GM21381 (cell line): ENCODE results near the gene FAM168B.

ENCODE experiments used
- ATAC-seq: cut with Tn5 transposase; IDR thresholded peaks from one replicate; pipeline ENCODE4 v1.9.1; 2021; ENCODE audit warnings: mild to moderate bottlenecking, moderate library complexity; ENCODE audit not compliant: unreplicated experiment

The FAM168B gene

DNA sequence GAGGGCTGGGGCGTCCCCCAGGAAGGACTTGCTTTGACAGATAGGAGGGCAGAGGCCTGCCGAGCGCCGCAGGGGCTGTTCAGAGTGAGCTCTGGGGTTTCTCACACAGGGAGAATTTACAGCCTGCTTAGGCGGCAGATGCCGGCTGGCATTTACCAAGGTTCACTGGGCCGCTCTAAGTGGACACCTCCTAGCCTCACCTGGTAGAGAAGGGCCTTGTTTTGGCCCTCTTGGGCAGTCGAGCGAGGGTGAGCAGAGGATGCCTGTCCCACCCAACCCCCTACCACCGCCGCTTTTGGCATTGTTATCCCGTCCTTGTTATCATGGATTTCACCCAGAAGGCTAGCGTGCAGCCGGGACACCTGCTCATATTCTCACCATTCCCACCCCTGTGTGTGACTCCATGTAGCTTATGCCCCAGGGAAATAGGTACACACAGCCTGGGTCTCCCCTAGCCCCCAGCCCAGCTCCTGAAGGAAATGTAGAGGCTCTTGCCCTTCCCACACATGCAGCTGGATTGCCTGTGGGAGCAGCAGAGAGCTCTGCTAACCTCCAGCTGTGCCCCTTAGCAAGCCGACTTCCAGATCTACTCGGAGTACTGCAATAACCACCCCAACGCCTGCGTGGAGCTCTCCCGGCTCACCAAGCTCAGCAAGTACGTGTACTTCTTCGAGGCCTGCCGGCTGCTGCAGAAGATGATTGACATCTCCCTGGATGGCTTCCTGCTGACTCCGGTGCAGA lies 52.4 kb downstream of the FAM168B start:
- no peak for ATAC-seq

DNA sequence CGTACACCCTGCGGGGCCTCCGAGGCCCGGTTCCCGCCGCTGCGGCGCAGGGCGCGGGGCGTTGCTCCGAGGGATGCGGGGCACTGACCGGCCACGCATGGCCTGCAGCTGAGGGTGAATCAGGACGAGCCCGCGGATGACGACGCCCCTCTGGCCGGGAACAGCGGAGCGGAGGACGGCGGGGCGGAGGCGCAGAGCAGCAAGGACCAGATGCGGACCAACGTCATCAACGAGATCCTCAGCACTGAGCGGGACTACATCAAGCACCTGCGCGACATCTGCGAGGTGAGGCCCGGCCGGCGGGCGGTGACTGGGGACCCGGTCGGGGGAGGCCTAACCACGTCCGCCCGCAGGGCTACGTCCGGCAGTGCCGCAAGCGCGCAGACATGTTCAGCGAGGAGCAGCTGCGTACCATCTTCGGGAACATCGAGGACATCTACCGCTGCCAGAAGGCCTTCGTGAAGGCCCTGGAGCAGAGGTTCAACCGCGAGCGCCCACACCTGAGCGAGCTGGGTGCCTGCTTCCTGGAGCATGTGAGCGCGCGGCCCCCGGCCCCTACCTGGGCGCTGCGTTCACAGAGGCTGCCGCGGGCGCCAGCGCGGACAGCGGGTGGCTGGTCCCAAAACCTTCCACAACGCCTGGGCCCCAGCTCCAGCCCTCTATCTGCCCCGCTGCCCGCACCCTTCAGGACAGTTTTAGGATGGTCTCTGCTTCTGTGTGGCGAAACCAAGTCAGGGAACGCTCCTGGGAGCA lies 53.2 kb downstream of the FAM168B start:
- ATAC-seq, result no peak

DNA sequence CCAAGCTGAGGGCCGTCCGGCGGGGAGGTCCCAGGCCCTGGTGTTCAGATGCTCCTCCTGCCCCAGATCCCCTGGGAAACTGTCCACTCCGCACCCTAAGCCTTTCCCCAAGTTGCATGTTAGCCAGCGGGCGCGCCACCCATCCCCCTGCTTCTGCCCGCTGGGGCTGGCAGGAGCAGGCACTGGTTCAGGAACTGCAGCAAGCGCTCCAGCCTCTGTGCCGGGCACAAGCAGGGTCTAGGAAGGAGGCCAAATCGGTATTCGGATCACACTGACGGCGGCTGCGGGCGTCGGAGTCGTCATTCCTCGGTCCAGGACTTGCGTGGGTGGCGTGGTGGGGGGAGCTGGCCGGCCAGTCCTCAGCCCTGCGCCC lies 53.7 kb downstream of the FAM168B start:
- ATAC-seq, result no peak

DNA sequence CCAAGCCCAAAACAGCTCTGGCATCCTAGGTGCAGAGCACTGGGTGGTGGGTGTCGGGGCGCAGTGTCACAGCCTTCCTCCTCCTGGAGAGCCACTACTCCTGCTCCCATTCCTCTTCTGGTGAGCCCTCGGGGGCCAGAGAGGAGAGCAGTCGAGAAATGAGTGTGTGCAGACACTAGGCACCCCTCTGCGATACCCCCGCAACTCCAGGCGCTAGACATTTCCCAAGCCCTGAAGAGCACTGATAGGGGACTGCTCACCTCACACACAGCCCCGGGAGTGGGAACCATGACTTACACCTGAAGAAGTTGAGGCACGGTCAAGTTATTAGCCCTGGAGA lies 54.2 kb downstream of the FAM168B start:
- no peak for ATAC-seq

DNA sequence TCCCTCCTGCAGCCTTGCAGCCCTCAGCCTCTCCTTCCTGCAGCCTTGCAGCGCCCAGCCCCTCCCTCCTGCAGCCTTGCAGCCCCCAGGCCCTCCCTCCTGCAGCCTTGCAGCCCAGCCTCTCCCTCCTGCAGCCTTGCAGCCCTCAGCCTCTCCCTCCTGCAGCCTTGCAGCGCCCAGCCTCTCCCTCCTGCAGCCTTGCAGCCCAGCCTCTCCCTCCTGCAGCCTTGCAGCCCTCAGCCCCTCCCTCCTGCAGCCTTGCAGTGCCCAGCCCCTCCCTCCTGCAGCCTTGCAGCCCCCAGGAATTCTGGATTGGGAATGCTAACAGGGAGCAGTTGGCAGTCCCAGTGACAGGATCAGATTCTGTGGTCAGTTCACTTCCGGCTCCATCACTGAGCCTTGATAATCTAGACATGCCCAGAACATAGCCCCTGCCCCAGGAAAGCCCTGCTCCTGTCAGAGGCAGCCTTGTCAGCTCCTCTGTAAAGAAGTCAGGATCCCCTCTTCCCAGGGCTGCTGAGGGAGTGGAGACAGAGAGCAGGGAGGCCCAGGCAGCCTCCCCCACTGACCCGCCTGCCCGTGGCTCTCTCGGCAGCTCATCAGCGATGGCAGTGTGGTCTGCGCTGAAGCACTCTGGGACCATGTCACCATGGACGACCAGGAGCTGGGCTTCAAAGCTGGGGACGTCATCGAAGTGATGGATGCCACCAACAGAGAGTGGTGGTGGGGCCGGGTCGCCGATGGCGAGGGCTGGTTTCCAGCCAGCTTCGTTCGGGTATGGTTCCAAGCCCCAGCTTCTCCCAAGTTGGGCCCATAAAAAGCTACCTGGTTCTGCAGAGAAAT lies 54.8 kb downstream of the FAM168B start:
- ATAC-seq, result no peak

DNA sequence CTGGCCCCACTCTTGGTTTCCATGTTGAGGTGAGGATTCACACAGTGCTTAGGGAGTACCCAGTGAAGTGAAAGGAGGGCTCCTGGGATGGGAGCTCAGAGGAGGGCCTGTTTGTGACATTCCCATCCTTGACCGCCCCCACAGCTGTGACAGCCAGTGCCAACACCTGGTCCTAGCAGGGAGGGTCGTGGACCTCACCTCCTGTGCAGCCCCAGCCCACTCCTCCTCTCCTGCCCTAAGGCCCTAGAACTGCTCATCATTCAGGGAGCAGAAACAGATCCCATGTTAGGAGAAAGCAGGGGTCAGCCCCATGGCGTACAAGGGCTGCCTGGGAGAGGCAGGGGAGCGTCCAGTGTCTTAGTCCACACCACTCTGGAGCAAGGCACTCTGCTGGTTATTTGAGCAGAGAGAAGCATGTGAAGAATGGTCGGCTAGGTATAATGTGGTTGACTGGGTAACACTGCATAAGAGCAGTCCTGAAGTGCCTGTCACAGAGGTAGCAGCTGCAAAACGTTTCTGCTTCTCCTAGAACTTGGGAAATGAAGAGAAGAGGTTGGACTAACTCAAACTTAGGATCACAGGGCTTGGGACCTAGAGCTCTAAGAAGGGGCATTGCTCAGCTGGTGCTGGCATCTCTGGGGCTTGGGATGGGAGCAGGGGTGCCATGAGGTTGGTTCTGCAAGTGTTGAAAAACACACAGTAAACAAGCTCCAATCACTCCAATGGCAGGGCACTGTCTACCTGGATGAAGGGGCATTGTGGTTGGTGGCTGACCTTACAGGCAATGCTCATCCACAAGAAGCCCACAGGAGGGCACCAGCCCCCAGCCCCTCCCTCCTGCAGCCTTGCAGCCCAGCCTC lies 55.6 kb downstream of the FAM168B start:
- ATAC-seq, result no peak

DNA sequence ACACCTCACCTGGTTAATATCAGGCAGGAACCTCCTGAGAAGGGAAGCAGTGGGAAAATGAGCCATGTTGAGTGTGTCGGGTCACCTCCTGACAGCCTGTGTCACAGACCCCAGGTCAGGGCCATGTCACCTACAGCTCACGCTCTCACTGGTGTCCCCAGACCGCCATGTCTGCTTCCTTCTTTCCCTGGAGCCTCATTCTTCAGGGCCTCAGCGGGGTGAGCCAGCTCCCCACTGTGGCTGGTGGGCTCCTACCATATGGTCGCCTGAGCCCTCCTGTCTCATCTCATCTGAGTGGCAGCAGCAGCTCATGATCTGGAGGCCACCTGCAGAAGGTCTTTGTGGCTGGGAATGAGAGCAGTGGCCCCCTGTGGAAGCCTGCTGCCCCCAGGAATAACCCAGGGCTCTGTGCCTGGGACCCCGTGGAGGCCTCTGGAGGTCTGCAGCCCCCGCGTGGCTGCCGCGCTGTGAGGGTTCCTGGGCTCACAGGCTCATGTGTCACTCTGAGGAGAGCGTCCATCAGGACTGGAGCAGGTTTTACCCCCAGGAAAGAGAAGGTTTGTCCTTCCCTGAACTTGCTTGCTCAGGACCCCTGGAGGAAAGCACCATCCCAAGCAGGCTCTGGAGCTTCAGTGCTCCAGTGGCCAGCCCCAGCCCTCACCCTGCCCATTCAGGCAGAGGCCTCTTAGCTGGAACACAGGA lies 56.4 kb downstream of the FAM168B start:
- no peak for ATAC-seq

DNA sequence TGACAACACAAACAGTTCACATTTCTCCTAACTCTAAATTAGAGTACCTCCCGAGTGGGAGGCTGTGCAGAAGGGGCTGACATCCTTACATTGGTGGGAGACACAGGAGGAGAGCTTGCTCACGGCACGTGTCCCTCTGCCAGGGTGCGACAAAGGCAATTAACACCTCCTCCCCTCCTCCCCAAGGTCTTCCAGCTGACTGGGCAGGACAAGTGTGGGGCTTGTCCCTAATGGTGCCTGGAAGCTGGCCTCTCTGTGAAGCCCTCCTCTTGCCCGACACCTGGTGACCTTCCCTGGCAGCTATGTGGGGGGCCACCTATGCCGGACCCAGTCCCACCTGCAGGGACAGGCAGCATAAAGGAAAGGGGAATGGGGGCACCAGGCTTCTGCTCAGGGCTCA lies 57.0 kb downstream of the FAM168B start:
- no peak for ATAC-seq

DNA sequence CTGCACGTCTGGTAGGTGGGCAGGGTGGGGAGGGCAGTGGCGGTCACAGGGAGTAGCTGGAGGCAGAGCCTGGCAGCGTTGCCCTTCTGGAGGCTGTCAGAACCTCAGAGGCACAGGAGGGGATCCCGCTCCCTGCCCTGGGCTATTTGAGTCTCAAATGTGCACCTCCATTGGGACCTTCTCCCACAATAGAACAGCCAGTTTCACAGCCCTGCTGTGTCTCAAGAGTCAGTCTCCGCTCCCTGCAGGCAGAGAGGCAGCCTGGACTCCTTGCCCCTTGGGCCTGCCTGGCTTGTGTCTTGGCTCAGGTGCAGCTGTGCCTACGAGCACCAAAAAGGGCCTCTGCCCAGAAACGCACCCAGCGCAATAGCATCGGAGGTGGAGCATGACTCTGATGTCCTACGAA lies 57.4 kb downstream of the FAM168B start:
- ATAC-seq, result no peak

DNA sequence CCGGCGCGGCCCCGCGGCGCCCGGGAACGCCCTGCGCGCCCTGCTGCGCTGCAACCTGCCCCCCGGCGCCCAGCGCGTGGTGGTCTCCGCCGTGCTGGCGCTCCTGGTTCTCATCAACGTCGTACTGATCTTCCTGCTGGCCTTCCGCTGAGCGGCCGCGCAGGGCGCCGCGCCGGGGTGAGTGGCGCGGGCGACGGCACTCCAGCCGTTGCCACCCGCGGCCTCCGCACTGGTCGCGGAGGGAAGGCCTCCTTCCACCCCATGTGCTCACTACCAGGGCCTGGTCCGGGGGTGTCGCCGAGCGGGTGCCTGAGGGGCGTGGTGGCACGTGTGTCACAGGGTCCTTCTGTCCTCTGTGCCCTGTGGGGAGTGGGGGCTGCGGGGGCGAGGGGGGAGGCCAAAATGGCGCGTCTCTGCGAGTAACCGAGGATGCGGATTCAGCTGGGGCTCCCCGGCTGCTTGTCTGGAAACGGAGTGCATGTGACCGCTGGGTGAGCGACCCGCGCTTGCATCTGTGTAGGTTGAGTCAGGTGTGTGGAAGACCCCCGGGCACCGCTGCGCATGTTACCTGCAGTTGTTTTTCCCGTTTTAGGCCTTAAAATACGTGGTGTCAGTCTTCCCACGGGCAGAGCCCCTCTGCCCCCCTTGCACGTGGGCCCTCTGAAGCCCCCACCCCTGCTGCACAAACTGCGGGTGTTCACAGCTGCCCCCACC lies 58.0 kb downstream of the FAM168B start:
- ATAC-seq, result no peak

DNA sequence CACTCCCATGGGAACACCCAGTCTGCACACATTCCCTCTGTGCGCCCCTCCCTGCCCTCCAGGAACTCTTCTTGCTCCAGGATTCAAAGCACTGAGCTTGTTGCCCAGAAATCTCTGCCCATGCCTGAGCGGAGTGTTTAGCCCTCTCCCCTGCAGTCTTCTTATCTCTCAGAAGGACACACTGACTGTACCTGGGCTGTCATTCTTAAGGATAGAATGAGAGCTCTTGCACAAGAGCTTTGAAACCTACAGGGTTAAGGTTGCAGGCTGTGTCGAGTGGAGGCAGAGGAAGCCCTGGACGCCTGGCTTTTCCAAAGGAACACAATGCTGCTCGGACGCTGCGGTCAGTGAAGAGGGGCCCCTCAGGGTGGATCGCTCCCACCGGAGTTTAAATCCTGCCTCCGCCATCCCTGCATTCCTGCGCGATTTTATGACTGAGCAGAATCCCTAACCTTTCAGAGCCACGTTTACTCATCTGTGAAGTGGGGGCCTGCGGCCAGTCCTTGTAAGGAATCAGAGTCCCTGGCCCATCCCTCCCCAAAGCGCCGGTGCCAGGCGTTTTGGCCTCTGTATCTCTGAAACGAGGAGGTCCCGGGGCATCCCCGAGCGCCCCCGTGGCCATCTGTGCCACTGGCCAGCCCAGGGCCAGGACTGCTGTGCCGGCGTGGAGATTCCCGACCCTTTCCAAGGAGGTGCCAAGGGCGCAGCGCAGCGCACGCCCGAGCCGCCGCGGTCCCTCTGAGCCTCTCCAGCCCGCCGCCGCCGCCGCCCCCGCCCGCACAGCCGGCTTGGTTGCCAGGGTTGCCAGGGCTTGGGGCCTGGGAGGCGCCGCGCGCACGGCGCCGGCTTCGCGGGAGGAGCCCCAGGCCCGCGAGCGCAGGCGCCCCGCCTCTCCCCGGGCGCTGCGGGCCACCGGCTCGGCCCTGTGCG lies 58.9 kb downstream of the FAM168B start:
- no peak for ATAC-seq

DNA sequence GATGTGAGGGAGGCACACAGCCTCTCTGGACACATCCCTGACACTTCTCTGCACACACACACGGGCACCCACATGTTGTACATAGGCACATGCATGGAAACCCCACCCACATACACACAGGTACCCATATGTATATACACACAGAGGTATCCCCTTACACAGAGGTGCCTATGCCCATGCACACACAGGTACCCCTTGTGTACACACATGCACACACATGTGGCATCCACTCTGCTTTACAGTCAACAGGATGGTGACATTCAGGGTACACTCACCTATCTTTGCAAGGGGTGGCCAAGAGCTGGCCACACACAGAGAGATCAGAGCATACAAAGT lies 59.5 kb downstream of the FAM168B start:
- no peak for ATAC-seq

DNA sequence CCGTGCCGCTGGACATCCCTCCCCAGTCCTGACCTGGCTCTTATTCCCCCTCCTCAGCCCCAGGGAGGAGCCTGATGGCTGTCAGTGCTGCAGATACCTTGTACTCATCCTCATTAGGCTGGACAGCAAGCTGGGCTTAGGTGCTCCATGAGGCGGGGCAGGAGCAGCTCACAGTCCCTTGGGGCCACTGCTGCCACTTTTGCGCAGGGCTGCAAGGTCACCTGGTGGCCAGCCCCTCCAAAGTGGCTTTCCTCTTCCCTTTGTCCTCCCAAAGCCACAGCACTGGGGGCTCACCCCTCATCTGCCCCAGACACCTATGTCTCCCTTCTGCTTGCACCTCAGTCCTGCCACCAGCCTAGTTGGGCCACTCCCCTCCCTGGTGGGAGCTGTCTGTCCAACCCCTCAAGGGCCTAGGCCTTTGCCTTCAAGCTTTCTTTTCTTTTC lies 60.8 kb downstream of the FAM168B start:
- ATAC-seq, result no peak

DNA sequence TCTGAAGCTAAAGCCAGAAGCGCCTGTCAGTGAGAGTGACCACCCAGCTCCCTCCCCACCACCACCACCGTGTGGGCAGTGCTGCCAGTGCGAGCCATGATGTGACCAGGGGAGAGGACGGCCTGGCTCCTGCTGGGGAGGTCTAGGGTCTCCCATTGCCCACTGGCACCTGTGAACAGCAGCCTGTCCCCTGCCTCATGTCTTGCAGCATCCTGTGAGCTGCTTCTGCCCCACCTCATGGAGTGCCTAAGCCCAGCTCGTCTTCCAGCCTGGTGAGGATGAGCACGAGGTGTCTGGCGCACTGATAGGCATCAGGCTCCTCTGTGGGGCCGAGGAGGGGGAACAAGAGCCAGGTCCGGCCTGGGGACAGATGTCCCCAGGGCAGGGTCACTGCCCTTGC lies 61.4 kb downstream of the FAM168B start:
- no peak for ATAC-seq

DNA sequence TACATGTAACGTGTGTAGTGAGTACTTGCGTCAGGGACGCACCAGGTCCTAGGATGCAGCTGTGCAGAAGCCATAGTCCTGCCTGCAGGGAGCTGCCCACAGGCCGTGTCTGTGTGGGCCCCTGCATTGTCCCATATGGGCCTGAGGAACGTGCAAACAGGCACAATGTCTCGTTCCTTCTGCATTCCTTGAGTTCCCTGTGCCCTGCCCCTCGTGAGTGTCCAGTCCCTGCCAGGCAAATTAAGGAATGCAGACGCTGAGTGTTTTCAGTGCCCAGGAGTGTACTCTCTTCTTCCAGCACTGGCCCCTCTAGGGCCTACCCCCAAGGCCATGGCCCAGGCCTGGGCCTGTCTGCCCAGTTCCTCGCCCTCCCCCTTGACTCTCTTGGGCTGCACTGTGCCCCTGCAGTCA lies 61.8 kb downstream of the FAM168B start:
- ATAC-seq, result no peak

DNA sequence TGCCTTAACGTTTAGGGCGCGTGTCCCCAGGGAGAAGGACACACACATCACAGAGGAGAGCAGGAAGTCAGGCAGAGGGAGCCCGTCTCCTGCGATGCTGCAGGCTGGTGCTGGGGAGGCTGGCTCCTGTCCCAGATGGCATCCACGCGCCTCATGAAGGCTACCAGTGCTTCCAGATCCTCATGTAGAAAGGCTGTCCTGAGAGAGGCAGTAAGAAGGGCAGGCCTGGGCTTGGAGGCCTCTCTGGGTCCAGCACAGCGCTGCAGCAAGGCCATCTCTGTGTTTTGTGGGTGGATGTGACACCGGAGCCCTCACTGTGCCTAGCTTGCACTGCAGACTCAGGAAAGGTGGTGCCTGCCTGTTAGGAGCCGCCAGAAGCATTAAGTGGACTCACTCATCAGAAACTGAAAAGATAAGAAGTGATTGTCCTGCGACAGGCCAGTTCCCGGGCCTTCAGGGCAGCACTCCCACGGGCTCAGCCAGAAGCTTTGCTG lies 62.7 kb downstream of the FAM168B start:
- ATAC-seq, result no peak

DNA sequence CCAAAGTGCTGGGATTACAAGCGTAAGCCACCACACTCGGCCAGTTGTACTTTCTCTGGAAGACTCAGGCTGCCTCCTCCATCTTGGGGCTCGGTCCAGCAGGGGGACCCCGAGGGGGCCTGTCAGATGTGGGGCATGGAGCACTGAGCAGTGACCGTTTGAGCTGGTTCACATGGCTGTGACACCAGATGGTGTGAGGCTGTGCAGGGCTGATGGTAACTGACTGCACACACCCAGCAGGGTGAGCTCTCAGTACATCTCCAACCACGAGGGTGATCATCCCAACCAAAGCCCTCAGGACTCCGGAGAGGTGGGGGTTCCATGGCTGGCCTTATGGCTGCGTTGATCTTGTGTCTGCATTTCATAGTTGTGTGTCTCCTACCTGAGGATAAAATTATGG lies 63.4 kb downstream of the FAM168B start:
- no peak for ATAC-seq
